ENCODE measurements around the gene GYPB. TPM values are rescaled to one million over a fixed set of nuclear protein-coding genes. Genes with fewer than 3 reads are reported as not detected.
"Not testable (repeated sequence)": the region's sequence is repeated elsewhere in the genome, so short reads cannot be mapped to it uniquely, and the experiment has no call there.

GYPB gene
- total RNA-seq, 1 experiment from 2014 or later = not detected

GRCh38 chr4:144003205-144003889, 15.8 kb downstream of the GYPB start:
- not testable (repeated sequence) for H3K9me3 ChIP-seq (replicated peaks); H3K4me3 ChIP-seq; H3K36me3 ChIP-seq; H3K27ac ChIP-seq; H3K27me3 ChIP-seq (replicated peaks); DNase-seq (ENCODE audit: low read depth in 1 of 2, low spot score in 2 of 2)
- H3K4me1 ChIP-seq (replicated peaks) = peaks cover 11% of the 10 kb centered on the region

DNA sequence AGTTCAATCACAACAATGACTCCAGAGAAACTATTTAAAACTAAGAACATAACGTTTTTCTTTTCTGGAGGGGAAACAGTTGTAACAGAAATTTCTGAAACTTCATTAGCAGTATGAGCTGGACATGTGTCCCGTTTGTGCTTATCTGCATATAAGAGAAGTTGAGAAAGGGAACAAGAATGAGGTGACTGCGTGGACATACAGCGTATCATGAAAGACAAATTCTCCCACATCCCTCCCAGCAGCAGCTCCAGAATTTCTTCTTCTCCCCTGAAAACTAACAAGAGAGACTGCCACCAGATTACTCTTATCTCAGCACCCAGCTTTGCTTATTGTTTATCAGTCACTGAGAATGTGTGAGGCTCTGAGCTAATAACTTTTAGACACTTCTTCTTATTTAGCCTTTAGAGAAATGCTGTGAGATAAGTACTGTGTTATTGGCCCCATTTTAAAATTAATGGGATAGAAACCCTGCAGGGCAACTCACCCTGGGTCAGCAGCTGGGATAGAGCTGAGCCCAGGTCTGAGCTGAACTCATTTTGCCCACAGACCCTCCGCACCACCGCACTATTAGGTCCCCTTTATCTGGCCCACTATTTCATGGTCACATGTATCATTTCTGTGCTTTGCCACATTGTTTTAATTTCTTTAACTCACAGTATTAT, 18.7 kb downstream of the GYPB start:
- not testable (repeated sequence) for H3K9me3 ChIP-seq (replicated peaks); DNase-seq (ENCODE audit: low read depth in 1 of 2, low spot score in 2 of 2); H3K4me3 ChIP-seq; H3K36me3 ChIP-seq; H3K27me3 ChIP-seq (replicated peaks); H3K4me1 ChIP-seq (replicated peaks); H3K27ac ChIP-seq

DNA sequence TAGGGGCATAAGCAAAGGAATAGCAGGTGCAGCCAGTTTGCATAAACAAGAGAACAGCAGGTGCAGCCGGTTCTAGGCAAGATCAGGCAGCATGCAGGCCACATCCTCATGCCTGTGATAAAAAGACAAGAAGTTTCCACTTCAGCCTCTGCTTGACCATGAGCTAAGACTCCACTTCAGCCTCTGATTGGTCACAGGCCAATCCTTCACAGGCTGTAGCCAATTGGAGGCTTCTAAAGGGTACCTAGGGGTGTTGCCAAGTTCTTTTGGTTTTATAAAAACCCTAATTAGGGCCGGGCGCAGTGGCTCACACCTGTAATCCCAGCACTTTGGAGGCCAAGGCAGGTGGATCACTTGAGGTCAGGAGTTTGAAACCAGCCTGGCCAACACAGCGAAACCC, 23.0 kb downstream of the GYPB start:
- not testable (repeated sequence) for DNase-seq (ENCODE audit: low read depth in 1 of 2, low spot score in 2 of 2); H3K36me3 ChIP-seq; H3K27ac ChIP-seq; H3K4me3 ChIP-seq; H3K27me3 ChIP-seq (replicated peaks); H3K4me1 ChIP-seq (replicated peaks); H3K9me3 ChIP-seq (replicated peaks)

- H3K4me3 ChIP-seq; H3K9me3 ChIP-seq (replicated peaks); H3K27me3 ChIP-seq (replicated peaks); H3K36me3 ChIP-seq; DNase-seq (ENCODE audit: low read depth in 1 of 2, low spot score in 2 of 2); H3K27ac ChIP-seq; H3K4me1 ChIP-seq (replicated peaks): not testable (repeated sequence)
Measured at GRCh38 chr4:143991761-143992160, 27.4 kb downstream of the GYPB start.

GRCh38 chr4:143990717-143991116, 28.5 kb downstream of the GYPB start:
- not testable (repeated sequence) for DNase-seq (ENCODE audit: low read depth in 1 of 2, low spot score in 2 of 2); H3K27me3 ChIP-seq (replicated peaks); H3K4me3 ChIP-seq; H3K36me3 ChIP-seq; H3K4me1 ChIP-seq (replicated peaks); H3K27ac ChIP-seq; H3K9me3 ChIP-seq (replicated peaks)

DNA sequence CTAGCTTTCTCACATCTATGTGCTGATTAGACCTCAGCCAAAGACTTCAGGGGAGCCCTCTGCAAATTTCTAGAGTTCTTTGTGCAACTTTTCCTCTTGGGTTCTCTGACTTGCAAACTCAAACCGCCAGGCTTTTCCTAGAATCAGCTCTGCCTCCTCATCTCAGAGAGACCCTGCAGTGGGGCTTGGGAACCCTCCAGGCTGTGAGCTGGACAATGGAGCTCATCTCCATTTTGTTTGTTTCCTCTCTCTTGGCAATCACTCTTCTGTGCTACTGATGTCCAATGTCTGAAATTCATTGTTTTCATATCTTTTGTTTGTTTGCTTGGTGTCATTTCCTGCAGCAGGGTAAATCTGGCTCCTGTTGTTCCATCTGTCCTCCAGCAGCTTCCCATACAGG, 33.0 kb downstream of the GYPB start:
- no peaks in the 10 kb centered on the region for H3K27me3 ChIP-seq (replicated peaks)

GRCh38 chr4:143980776-143981175, 38.4 kb downstream of the GYPB start:
- not testable (repeated sequence) for H3K36me3 ChIP-seq; H3K4me1 ChIP-seq (replicated peaks); H3K27ac ChIP-seq; H3K9me3 ChIP-seq (replicated peaks); H3K4me3 ChIP-seq; DNase-seq (ENCODE audit: low read depth in 1 of 2, low spot score in 2 of 2); H3K27me3 ChIP-seq (replicated peaks)

More for the DNA sequence above, 33.0 kb downstream of the GYPB start:
- Histone ChIP-seq H3K36me3 (no peaks in the 10 kb centered on the region), H3K27ac (no peak overlapping the region), H3K4me1 (replicated peaks) (no peaks in the 10 kb centered on the region), H3K9me3 (replicated peaks) (no peaks in the 10 kb centered on the region), H3K4me3 (no peak overlapping the region)
- no peak for DNase-seq (ENCODE audit: low read depth in 1 of 2, low spot score in 2 of 2)

- H3K4me3 ChIP-seq; H3K27me3 ChIP-seq (replicated peaks); DNase-seq (ENCODE audit: low read depth in 1 of 2, low spot score in 2 of 2); H3K9me3 ChIP-seq (replicated peaks); H3K4me1 ChIP-seq (replicated peaks); H3K36me3 ChIP-seq; H3K27ac ChIP-seq: not testable (repeated sequence)
Measured at GRCh38 chr4:143975527-143975926, 43.7 kb downstream of the GYPB start.

- H3K4me3 ChIP-seq; H3K36me3 ChIP-seq; DNase-seq (ENCODE audit: low read depth in 1 of 2, low spot score in 2 of 2); H3K4me1 ChIP-seq (replicated peaks); H3K27me3 ChIP-seq (replicated peaks); H3K9me3 ChIP-seq (replicated peaks); H3K27ac ChIP-seq: not testable (repeated sequence)
Measured at GRCh38 chr4:143974021-143974420, 45.2 kb downstream of the GYPB start.

GRCh38 chr4:143961075-143961474, 58.1 kb downstream of the GYPB start:
- no peaks in the 10 kb centered on the region for H3K4me1 ChIP-seq (replicated peaks)
- no peak overlapping the region for H3K4me3 ChIP-seq
- no peaks in the 10 kb centered on the region for H3K27me3 ChIP-seq (replicated peaks)
- no peaks in the 10 kb centered on the region for H3K9me3 ChIP-seq (replicated peaks)
- H3K27ac ChIP-seq = no peak overlapping the region
- no peaks in the 10 kb centered on the region for H3K36me3 ChIP-seq
- DNase-seq (ENCODE audit: low read depth in 1 of 2, low spot score in 2 of 2) = no peak

DNA sequence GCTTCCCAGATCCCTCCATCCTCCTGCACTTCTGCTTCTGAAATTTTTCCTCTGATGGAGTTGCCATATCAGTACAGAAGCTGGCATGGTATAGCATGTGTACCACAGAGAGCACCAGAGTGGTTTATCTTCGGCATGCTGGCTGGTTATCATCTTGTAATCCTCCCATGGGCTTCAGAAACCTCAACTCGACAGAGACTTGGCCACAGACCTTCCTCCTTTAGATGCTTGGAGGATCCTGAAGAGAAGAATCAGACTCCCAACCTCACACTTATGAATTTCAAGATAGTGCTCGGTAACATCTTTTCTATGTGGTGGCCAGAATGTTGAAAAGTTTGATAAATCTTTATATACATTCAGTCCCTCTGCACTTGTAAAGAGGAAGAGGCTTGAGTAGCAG, 63.9 kb downstream of the GYPB start:
- not testable (repeated sequence) for H3K27me3 ChIP-seq (replicated peaks); DNase-seq (ENCODE audit: low read depth in 1 of 2, low spot score in 2 of 2); H3K4me3 ChIP-seq; H3K36me3 ChIP-seq; H3K27ac ChIP-seq; H3K4me1 ChIP-seq (replicated peaks); H3K9me3 ChIP-seq (replicated peaks)

DNA sequence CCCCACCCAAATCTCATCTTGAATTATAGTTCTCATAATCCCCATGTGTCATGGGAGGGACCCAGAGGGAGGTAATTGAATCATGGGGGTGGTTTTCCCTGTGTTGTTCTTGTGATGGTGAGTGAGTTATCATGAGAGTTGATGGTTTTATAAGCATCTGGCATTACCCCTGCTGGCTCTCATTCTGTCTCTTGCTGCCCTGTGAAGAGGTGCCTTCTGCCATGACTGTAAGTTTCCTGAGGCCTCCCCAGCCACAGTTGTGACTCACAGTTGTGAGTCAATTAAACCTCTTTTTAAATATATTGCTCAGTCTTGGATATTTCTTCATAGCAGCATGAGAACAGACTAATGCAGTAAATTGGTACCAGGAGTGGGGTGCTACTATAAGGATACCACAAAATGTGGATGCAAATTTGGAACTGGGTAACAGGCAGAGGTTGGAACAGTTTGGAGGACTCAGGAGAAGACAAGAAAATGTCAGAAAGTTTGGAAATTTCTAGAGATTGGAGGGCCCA, 67.7 kb downstream of the GYPB start:
- H3K36me3 ChIP-seq; H3K9me3 ChIP-seq (replicated peaks); H3K4me3 ChIP-seq; DNase-seq (ENCODE audit: low read depth in 1 of 2, low spot score in 2 of 2); H3K27me3 ChIP-seq (replicated peaks); H3K4me1 ChIP-seq (replicated peaks); H3K27ac ChIP-seq: not testable (repeated sequence)

GRCh38 chr4:143950967-143951366, 68.2 kb downstream of the GYPB start:
- not testable (repeated sequence) for H3K27ac ChIP-seq; H3K27me3 ChIP-seq (replicated peaks); H3K4me3 ChIP-seq; H3K4me1 ChIP-seq (replicated peaks); H3K9me3 ChIP-seq (replicated peaks); H3K36me3 ChIP-seq; DNase-seq (ENCODE audit: low read depth in 1 of 2, low spot score in 2 of 2)

DNA sequence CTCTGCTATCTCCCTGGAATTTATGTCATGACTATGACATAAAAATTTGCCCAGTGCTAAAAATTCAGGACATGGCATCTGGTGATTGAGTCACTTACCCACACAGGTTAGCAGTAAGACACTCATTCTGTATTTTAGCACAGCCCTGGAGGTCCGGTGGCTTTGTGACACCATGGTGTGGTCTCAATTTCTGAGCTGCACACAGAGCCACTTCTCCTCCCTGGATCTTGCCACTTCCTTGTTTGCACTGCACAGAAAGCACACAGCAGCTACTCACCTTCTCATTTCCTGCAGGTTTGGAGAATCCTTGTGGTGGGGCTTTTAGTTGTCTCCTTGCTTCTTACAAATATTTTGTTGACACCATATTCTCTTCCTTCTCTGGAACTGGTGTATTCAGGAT, 69.0 kb downstream of the GYPB start:
- not testable (repeated sequence) for H3K27ac ChIP-seq; H3K4me3 ChIP-seq; DNase-seq (ENCODE audit: low read depth in 1 of 2, low spot score in 2 of 2); H3K27me3 ChIP-seq (replicated peaks); H3K4me1 ChIP-seq (replicated peaks); H3K9me3 ChIP-seq (replicated peaks); H3K36me3 ChIP-seq

- H3K4me3 ChIP-seq; H3K4me1 ChIP-seq (replicated peaks); H3K9me3 ChIP-seq (replicated peaks); DNase-seq (ENCODE audit: low read depth in 1 of 2, low spot score in 2 of 2); H3K36me3 ChIP-seq; H3K27me3 ChIP-seq (replicated peaks); H3K27ac ChIP-seq: not testable (repeated sequence)
Measured at GRCh38 chr4:143947493-143947892, 71.7 kb downstream of the GYPB start.

Measured in SJSA1 (cell line).